Gastrocnemius medialis (tissue), 4 donors: Measurements from ENCODE around the gene NR3C2.

ENCODE experiments used
- POLR2A ChIP-seq, 2 donors: fragments of 450-650 bp; IDR thresholded peaks; one replicate each; pipeline ENCODE4 v1.6.1; 2017; ENCODE audit warnings: antibody characterized with exemption in 2 of 2, mild to moderate bottlenecking in 2 of 2, moderate library complexity in 2 of 2
- TF ChIP-seq, protein P1 (sequence below), 5 experiments: fragments of 450-650 bp in 3 of 5; fragments of 200-600 bp in 2 of 5; sonication (generic) in 2 of 5; IDR thresholded peaks in 4 of 5; conservative IDR thresholded peaks in 1 of 5; 1 replicate in 4 of 5; 2 replicates in 1 of 5; pipeline ENCODE4 v1.5.1; 2016 to 2019; ENCODE audit warnings: antibody characterized with exemption in 5 of 5, mild to moderate bottlenecking in 3 of 5, moderate library complexity in 3 of 5

DNA sequence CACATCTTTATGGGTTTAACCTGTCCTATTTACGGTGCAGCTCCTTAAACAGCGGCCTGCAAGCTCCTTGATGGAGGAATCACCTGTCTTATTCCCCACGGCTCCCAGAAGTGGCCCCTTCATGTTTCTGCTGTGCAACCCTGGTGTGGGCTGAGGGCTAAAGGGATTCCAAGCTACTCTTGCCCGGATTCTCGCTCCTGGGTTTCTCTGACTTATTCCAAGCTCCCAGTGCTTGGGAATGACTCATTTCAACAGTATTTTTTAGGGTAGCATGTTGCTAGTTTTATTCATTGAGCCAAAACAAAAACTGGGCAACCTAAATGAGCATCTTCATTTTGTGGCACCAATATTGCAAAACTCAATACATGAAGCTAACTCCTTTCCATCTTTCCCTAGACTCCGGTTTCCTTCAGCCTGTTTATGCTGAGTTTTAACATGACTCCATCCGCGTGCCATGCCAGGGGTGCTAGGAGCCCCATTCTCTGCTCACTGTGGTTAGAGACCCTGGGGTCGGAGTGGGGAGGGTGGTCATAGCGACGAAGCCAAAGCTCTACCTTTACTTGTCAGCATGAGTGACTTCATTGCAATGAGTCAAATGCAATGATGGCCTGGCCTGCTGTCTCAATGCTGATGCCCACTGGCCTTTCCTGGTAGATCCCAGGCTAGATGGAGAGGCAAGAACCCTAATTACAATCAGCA is 349.7 kb downstream of the NR3C2 start:
- TF ChIP-seq, protein P1, sequence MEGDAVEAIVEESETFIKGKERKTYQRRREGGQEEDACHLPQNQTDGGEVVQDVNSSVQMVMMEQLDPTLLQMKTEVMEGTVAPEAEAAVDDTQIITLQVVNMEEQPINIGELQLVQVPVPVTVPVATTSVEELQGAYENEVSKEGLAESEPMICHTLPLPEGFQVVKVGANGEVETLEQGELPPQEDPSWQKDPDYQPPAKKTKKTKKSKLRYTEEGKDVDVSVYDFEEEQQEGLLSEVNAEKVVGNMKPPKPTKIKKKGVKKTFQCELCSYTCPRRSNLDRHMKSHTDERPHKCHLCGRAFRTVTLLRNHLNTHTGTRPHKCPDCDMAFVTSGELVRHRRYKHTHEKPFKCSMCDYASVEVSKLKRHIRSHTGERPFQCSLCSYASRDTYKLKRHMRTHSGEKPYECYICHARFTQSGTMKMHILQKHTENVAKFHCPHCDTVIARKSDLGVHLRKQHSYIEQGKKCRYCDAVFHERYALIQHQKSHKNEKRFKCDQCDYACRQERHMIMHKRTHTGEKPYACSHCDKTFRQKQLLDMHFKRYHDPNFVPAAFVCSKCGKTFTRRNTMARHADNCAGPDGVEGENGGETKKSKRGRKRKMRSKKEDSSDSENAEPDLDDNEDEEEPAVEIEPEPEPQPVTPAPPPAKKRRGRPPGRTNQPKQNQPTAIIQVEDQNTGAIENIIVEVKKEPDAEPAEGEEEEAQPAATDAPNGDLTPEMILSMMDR (IDR thresholded peaks at IDR 0.05 in 4 of 5, conservative IDR thresholded peaks at IDR 0.05 in 1 of 5): no peak
- no peak for TF ChIP-seq POLR2A (IDR thresholded peaks at IDR 0.05)
